CD1c-positive myeloid dendritic cell (primary cell): ENCODE measurements around the gene ALAS1.

Experiments used
- DNase-seq: peaks from one replicate; pipeline ENCODE4 v3.0.0-alpha.2; 2016; ENCODE audit errors: extremely low spot score

ALAS1 gene

DNA sequence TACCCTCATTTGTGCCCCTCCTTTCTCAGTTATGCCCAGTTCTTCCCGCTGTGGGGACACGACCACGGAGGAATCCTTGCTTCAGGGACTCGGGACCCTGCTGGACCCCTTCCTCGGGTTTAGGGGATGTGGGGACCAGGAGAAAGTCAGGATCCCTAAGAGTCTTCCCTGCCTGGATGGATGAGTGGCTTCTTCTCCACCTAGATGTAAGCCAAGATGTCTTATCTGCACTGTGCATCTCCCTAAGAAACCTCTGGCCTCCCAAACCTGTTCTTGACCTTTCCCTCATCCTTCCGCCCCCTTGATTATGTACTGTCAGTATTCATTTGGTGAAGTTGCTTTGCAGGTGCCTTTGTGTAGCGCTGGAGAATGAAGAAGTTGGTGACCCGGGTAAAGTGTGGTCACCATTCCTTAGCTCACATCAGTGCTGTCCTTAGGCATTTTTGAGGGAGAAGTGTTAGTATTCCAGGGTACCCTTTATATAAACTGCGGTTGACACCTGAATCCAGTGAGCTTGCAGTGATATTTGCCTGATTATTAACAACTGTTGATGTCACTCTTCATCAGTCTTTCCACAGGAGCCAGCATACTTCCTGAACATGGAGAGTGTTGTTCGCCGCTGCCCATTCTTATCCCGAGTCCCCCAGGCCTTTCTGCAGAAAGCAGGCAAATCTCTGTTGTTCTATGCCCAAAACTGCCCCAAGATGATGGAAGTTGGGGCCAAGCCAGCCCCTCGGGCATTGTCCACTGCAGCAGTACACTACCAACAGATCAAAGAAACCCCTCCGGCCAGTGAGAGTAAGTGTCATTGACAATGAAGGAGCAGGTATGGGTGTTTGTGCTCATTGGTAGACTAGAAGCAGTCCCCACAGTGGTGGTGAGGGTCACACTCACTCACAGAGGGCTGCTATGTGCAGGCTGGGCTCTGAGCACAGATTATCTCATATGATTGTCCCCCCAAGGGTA, 966 bp downstream of the ALAS1 start:
- no peak for DNase-seq

DNA sequence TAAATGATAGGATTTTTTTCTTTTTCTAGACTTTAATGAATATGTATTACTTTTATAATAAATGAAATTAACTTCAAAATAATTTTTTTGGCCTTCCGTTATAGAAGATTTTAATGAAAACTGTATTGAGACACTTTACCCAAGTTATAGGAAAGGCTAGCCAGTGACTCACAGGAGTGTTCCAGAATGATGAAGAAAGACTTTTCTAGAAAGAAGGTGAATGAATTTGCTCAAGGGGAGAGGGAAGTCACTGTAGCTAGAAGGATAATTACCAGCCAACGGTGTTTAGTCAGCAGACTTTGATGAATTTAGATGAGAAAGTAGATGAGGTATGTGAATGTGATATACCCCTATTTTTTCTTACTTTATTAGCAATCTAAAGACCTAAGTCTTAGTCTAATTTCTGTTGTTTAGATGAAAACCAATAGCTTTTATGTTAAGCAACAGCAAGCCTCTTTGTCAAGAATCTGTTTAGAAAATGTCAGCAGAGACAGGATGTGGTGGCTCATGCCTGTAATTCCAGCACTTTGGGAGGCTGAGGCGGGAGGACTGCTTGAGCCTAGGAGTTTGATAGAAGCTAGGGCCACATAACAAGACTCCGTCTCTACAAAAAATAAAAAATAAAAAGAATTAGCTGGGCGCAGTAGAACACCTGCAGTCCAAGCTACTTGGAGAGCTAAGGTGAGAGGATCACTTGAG, 3.2 kb downstream of the ALAS1 start:
- peak; percentile 45 for DNase-seq

DNA sequence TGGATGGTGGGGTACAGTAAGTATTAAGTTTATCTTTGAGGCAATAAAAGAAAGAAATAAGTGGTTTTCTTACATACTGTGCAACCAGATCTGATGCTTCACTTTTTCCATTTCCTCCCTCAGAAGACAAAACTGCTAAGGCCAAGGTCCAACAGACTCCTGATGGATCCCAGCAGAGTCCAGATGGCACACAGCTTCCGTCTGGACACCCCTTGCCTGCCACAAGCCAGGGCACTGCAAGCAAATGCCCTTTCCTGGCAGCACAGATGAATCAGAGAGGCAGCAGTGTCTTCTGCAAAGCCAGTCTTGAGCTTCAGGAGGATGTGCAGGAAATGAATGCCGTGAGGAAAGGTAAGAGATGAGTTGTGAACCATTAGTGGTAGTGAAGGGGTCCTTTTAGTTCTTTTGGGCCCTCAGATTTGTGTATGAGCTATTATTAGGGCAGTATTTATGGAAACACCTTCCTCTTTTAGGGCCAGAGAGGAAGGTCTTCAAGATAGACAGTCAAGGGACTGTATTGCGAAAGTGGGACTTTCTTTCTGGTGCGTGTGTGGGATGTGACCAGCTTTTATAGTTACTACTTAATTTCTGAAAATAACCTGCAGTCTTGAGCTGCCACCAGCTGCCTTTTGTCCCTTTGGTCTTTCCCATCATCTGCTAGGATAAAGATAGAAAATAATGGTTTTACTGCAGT, 4.6 kb downstream of the ALAS1 start:
- DNase-seq = peak; percentile 89

DNA sequence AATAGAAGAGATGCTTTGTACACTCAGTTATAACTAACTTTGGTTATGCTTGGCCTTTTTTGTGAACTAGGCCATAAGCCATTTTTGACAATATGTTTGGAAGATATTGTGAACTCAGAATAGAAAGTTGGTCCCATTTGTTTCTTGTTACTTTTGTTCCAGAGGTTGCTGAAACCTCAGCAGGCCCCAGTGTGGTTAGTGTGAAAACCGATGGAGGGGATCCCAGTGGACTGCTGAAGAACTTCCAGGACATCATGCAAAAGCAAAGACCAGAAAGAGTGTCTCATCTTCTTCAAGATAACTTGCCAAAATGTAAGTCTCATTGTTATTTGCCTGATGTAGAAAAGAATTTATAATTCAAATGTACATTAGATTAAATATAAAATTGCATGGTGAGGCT, 5.7 kb downstream of the ALAS1 start:
- no peak for DNase-seq

DNA sequence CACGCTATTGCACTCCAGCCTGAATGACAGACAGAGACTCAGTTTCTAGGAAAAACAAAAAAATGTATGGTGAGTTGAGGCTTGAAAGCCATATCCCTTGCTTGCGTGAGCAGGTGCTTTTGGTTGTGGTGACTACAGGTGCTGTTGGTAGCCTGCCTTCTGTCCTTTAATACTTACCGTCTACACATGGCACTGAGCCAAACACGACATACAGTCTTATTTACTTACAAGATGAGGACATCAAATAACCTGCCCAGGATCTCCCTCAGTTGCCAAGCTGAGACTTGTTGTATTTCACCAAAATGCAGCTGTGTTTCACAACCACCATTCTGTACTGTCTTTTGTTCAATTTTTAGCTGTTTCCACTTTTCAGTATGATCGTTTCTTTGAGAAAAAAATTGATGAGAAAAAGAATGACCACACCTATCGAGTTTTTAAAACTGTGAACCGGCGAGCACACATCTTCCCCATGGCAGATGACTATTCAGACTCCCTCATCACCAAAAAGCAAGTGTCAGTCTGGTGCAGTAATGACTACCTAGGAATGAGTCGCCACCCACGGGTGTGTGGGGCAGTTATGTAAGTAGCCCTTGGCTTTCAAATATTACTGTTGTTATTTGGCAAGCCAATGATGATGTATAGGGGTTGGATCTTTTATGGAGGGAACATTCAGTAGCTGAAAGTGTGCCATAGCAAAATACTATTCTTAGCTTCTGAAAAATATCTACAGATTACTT, 6.5 kb downstream of the ALAS1 start:
- DNase-seq = peak; percentile 57

DNA sequence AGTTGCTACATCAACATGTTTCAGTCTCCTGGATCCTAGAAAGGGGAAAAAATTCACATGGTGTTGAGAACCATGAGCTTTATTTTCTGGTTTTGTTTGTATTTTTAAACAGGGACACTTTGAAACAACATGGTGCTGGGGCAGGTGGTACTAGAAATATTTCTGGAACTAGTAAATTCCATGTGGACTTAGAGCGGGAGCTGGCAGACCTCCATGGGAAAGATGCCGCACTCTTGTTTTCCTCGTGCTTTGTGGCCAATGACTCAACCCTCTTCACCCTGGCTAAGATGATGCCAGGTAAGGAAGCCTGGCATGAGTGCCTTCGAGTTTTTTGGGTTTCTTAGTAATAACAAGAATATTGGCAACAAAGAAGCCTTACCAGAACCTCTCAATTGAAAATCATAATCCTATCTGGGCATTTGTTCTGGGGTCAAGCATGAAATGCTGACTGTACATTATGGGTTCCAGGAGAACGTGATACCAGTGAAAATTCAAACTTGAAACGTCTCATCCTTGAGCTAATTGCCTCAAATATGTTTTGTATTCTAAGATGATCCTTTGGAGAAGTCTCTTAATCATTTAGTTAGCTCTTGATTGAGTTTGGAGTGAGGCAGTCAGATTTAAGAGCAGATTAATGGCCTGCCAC, 7.9 kb downstream of the ALAS1 start:
- DNase-seq = no peak

DNA sequence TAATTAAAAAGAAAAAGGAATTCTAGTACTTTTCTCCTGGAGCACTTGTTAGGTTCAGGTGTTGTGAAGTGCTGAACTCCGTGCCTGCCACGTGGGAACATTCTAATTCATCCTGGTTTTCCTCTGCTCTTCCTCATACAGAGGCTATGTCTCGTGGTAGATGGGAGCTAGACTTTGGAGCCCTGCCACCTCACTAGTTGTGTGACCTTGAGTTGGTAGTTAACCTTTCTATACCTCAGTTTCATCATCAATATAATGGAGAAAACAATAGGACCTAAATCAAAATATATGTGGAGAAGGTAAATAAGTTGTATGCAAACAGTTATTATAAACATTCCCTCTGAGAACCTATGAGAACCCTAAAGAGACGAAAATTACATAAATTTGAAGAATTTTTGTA, 10.6 kb downstream of the ALAS1 start:
- DNase-seq = no peak

DNA sequence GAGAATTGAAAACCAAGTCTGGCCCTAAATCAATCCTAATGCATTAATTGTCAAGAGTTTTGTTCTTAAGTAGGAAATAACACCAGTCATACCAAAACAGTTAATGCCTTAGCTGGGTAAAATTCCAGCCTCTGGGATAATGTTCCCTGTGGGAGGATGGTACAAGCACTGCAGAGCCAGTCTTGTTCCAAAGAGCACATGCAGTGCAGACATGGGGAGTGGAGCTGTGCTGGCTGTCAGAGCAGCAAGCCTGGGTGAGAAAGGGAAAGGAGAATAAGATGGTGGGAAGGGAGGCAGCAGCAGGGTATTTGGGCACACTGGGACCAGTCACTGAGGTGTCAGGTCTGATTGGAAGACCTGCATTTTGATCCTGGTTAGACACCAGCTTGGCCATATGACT, 12.1 kb downstream of the ALAS1 start:
- no peak for DNase-seq

DNA sequence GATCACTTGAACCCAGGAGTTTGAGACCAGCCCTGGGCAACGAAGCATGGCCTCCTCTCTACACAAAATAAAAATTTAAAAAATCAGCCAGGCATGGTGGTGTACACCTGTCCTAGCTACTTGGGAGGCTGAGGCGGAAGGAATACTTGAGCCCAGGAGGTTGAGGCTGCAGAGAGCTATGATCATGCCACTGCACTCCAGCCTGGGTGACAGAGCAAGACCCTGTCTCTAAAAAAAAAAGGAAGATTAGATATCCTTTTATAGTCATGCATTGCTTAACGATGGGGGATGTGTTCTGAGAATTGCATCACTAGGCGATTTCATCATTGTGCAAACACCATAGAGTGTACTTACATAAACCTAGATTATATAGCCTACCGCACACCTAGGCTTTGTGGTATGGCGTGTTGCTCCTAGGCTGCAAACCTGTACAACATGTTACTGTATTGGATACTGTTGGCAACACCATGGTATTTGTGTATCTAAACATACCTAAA, 12.6 kb downstream of the ALAS1 start:
- DNase-seq = peak; percentile 67

DNA sequence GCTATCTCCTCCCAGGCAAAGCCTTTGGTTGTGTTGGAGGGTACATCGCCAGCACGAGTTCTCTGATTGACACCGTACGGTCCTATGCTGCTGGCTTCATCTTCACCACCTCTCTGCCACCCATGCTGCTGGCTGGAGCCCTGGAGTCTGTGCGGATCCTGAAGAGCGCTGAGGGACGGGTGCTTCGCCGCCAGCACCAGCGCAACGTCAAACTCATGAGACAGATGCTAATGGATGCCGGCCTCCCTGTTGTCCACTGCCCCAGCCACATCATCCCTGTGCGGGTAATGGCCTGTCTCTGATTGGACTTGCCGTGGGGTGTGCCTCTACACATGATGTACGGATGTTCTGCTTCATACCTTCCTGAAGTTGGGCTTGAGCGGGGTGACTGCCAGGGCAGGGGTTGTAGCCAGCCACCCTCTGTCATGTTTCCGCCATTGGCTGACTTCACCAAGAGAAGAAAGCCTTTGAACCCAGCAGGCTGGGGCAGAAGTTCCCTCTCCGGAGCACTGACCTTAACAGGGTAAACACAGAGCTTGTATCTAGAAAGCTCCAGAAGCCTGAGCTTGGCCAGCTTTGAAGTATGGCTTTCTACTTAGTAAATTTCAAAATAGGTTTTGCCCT, 13.4 kb downstream of the ALAS1 start:
- no peak for DNase-seq

DNA sequence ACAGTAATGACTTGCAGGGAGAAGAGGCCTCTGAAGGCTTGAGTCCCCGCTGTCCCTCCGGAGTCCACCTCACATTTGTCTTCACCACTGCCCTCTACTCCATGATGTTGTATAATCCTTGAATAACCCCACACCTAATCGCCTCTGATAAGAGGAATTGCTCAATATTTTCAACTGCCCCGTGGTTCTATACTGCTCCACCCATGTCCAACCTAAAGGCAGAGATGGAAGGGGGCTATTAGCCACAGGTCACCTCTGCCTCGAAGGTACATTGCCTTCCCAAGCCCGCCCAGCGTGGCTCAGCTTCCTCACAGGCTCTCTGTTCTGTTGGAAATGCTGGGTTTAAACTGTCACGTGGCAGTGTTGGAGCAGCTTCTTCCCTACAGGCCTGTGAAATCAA, 15.0 kb downstream of the ALAS1 start:
- no peak for DNase-seq

DNA sequence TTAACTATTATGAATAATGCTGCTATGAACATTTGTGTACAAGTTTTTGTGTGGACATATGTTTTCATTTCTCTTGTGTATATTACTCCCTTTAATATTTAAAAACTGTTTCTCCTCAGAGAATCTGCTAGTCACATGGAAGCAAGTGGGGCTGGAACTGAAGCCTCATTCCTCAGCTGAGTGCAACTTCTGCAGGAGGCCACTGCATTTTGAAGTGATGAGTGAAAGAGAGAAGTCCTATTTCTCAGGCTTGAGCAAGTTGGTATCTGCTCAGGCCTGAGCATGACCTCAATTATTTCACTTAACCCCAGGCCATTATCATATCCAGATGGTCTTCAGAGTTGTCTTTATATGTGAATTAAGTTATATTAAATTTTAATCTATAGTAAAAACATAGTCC, 15.9 kb downstream of the ALAS1 start:
- DNase-seq = no peak

DNA sequence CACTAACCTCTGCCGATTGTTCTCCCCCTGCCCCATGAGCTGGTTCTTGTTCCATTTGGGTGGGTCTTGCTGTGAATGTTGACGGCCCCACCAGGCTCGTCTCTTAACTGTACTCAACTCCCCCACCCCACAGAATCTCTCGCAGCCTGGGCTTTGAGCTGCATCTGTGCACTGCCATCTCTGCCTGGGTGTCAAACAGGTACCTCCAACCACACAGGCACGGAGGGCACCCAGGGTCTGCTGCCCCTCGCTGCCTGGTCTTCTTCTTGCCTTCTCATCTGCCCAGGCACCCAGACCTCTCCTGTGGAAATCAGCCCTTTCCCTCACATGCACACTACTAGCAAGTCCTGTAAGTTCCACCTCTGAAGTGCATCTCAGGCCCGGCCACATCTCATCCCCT, 17.4 kb downstream of the ALAS1 start:
- no peak for DNase-seq

DNA sequence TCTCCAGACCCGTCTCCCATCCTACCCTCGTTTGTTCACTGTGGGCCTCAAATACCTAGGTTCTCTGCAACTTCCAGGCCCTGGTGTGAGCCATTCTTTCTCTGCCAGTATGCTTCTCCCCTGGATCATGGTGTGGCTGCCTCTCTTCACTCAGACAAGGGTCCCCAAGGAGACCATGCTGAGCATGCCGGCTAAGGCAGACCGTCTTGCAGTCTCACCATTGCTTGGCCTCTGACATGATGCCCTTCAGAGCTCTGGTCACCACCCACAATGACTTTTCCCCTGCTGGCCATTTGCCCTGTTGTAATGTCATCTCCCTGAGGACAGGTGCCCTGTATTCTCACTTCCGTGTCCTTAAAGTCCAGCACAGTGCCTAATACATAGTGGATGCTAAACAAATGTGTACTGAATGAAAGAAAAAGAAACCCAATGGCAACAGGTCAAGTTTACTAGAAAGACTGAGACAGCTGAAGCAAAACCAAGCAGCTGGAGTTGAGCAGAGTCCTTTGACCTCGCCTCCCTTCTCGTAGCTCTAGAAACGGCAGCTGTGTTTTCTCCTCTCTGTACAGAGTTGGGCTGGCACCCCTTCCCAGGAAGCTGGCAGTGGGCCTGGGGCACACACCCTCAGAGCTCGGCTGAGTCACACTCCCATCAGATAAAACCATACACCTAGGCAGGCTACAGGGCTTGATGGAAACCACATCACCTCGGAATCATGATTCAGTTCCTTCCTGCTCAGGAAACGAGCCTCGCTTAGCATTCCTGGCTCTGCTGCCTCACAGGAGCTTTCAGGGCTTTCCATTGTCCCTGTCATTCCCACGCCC, 18.8 kb downstream of the ALAS1 start:
- no peak for DNase-seq

DNA sequence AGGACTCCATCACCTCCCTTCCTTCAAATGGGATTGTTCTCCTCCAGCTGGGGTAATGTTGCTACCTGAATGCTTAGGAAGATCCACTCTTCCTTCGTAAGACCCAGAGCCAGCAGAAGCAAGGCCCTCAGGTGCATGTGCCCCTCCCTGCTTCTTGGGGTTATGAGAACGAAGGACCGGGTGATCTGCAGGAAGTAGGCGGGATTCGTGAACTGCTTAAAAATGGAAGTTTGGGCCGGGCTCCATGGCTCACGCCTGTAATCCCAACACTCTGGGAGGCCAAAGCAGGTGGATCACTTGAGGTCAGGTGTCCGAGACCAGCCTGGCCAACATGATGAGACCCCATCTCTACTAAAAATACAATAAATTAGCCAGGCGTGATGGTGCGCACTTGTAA, 19.4 kb downstream of the ALAS1 start:
- no peak for DNase-seq

DNA sequence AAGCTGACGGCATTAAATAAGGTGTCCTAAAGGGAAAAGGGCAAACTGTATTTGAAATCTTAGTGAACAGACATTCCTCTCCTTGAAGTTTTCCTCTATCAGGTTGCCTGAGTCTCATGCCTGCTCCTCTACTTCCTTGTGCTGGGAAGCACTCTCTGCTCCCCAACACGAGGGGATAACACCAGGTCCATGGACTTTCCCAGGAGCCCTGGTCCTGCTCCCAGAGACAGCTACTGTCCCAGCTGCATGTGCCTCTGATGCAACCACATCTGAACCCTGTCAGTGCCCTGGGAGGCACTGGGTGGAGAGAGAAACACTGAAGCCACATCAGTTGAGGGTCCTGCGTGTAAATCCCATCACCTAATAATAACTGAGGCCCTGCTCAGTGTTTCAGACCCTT, 20.1 kb downstream of the ALAS1 start:
- no peak for DNase-seq

DNA sequence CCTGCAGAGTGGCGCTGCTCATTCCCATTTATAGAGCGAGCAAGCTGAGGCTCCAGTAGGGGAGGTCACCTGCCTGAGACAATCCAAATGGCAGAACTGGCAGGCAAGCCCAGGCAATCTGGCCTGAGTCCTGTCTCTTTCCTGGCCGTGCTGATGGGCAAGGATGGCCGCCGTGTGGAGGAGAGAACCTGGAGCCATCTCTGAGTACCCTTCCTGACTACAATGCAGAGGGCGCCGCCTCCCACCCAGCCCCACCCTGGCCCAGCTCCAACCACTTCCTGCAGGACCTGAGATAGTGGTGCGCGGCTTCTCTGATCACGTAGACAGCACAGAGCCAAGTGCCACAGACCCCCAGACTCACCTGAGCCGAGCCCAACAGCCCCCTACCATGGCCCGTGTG, 20.5 kb downstream of the ALAS1 start:
- no peak for DNase-seq

DNA sequence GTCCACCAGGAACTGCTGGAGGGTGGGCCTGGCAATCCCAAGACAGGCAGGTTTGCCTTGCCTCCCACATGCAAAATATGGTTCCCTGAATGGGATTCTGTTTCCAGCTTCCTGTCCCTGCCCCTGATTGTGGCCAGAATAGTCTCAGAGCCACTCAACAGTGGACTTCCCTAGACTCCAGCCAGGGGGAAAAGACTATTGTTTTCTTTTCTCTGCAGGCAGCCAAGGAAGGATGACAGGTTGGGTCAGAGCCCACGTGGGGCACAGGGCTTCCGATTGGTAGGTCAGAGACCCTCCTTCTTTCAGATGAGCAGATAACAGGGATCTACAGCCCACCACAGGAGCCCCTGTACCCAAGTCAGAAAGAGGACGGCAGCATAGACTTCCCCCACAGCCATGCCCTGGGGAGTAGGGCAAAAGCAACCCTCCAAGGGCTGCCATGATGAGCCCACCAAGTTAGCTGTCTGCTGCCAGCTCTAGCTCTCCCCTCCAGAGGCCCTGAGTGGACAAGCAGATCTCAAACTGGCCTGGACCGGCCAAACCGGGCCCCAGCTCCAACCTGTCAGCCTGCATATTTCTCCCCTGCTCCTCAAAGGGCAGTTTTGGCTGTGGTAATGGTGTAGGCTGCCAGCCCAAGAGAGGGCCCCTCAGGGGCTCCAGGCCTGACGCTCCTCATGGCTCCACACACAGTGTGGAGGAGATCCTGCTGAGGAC, 21.1 kb downstream of the ALAS1 start:
- no peak for DNase-seq

DNA sequence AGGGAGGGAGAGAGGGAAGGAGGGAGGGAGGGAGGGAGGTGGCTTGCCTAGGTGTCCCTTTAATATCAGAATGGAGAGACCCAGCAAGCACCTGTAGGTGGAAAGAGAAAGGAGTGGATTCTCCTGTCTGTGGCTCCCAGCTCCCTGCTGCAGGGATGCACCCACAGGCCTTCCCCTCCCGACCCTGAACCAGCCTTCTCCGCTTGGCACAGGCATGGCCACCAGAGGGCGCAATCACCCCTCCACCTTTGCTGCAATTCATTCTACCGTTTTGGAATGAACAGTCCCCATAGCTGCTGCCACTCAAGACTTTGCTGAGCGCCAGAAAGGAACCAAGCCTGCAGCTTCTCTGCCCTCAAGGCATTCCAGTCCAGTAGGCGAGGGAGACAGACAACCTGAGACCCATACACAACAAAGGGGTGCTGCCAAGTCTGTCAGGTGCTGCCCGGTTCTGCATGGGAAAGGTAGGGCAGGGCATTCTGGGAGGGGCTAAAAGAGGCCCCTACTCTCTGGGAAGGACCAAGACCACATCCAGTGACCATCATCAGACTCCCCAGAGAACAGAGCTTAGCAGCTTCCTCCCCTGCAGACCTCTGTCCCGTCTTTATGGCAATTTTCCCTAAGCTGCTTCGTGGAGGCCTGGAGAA, 22.5 kb downstream of the ALAS1 start:
- peak; percentile 83 for DNase-seq
